COR-L47 (cell line): ENCODE measurements around the gene RPL26.

Experiments
- DNase-seq: peaks from one replicate; lab custom pipeline; 2025; lab: John Stamatoyannopoulos, UW

The RPL26 gene

GRCh38 chr17:8383143-8383822 is at the start of gene RPL26:
RPL26 (minus strand) TSS chr17:8383193; CDS start chr17:8382310, 883 bp downstream.
- DNase-seq: peak; percentile 88

GRCh38 chr17:8430966-8431365 is 48.0 kb upstream of the RPL26 start:
- no peak for DNase-seq

GRCh38 chr17:8426802-8427201 is 43.8 kb upstream of the RPL26 start:
- no peak for DNase-seq

- no peak for DNase-seq
These were observed 43.2 kb upstream of the RPL26 start for GRCh38 chr17:8426094-8426720.

- no peak for DNase-seq
These were observed 38.6 kb upstream of the RPL26 start for GRCh38 chr17:8421571-8421970.

GRCh38 chr17:8420041-8420934 is 37.3 kb upstream of the RPL26 start:
- no peak for DNase-seq

- DNase-seq: no peak
These were observed 36.3 kb upstream of the RPL26 start for GRCh38 chr17:8419305-8419704.

GRCh38 chr17:8418471-8418870 is 35.5 kb upstream of the RPL26 start:
- DNase-seq: no peak

- DNase-seq: no peak
These were observed 34.8 kb upstream of the RPL26 start for GRCh38 chr17:8417806-8418205.

GRCh38 chr17:8413938-8414337 is 30.9 kb upstream of the RPL26 start:
- no peak for DNase-seq

GRCh38 chr17:8413328-8413727 is 30.3 kb upstream of the RPL26 start:
- DNase-seq: no peak

- DNase-seq: no peak
These were observed 29.1 kb upstream of the RPL26 start for GRCh38 chr17:8412089-8412488.

GRCh38 chr17:8410883-8411238 is 27.9 kb upstream of the RPL26 start:
- no peak for DNase-seq

GRCh38 chr17:8409966-8410882 is 27.2 kb upstream of the RPL26 start:
- peak; percentile 33 for DNase-seq

- DNase-seq: no peak
These were observed 25.4 kb upstream of the RPL26 start for GRCh38 chr17:8408371-8408770.

GRCh38 chr17:8406174-8406573 is 23.2 kb upstream of the RPL26 start:
- DNase-seq: no peak

- DNase-seq: no peak
These were observed 22.6 kb upstream of the RPL26 start for GRCh38 chr17:8405499-8406016.

GRCh38 chr17:8402921-8403536 is 20.0 kb upstream of the RPL26 start:
- DNase-seq: no peak

GRCh38 chr17:8401107-8401506 is 18.1 kb upstream of the RPL26 start:
- DNase-seq: no peak

- DNase-seq: no peak
These were observed 16.0 kb upstream of the RPL26 start for GRCh38 chr17:8398980-8399379.

- no peak for DNase-seq
These were observed 14.6 kb upstream of the RPL26 start, which contains the start of gene RNF222 for GRCh38 chr17:8397636-8398035. RNF222 (minus strand) TSS chr17:8397827; CDS start chr17:8393461, 4,366 bp downstream.
